NT2/D1 (cell line): ENCODE data around the gene AAMP.

Experiments
- SUZ12 ChIP-seq: IDR thresholded peaks from 2 replicates; pipeline ENCODE4 v1.6.1; 2011; ENCODE audit not compliant: insufficient read length, insufficient read depth; ENCODE audit errors: extremely low read depth
- YY1 ChIP-seq: IDR thresholded peaks from 2 replicates; pipeline ENCODE4 v1.6.1; 2011; ENCODE audit not compliant: insufficient read length, insufficient read depth
- ZNF274 ChIP-seq: IDR thresholded peaks from 2 replicates; pipeline ENCODE4 v1.6.1; 2011; ENCODE audit warnings: mild to moderate bottlenecking, low read depth, low read length

DNA sequence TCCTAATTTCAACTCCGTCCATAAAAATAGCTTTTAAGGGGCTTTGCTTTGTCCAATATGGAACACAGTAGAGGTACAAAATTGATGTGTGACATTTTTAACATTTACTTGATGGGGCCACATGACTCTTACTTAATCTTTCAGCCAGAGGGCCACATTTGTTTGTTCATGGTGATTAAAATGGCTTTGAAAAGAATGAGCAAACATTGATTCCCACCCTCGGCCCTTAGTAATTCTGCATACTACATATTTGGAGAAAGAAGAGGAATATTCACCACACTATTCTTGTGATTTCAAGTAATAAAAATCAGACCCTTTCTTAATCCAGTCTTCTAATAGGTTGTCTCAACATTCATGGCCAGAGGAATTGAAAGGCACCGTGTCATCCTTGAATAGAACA is 35.4 kb downstream of the AAMP start:
- TF ChIP-seq ZNF274 (no peak), SUZ12 (no peak), YY1 (no peak)
